GM21619 (cell line): ENCODE data around the gene SCYL2.
A peak's percentile ranks its signal among the peaks of the same experiment; 100 is the strongest.
"Not testable (repeated sequence)": the region's sequence is repeated elsewhere in the genome, so short reads cannot be mapped to it uniquely, and the experiment has no call there.

Source experiments
- ATAC-seq: cut with Tn5 transposase; IDR thresholded peaks from one replicate; pipeline ENCODE4 v1.9.1; 2021; ENCODE audit not compliant: unreplicated experiment

Gene SCYL2

DNA sequence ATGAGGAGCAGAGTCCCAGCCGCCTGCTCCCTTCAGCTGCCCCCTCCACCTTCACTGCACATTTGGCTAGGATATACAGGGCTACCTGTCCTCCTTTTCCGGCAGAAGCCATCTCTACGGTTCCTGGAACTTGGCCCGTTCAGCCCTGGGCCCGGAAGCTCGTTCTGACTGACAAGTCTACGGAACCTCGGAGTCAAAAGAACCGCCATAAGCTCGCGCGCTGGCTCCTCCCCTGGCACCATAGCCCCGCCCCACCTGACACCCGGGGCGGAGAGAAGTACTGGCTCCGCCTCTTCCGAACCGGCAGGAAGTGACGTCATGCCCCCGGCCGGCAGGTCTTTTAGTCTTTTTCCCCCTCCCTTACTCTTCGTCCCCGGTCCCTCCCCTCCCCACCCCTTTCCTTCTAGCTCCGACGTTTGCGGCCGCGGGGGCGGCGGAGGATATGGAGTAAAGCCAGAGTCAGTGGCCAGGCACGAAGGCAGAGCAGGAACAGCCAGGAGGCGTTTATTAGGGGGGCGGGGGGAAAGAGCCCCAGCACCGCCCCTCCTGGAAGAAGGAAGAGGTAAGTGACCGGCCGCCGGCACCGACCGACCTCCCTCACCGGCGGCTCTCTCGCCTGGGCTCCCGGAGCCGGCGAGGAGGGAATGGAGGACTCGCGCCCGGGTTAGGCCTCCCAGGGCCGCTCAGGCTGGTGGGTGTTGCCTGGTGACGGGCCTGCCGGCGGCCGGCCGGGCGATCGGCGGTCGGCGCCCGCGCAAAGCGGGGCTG lies at the start of gene SCYL2, which contains the start of gene DEPDC4:
SCYL2 (plus strand) TSS at position 343 of the 768 bp plus-strand sequence. CDS start 15,794 bp downstream, outside the sequence.
DEPDC4 (minus strand) TSS at position 245 of the 768 bp plus-strand sequence; CDS start at position 242, 3 bp downstream.
- peak; percentile 87 for ATAC-seq

- ATAC-seq = no peak
Observed at GRCh38 chr12:100219328-100220109, 47.5 kb upstream of the SCYL2 start.

DNA sequence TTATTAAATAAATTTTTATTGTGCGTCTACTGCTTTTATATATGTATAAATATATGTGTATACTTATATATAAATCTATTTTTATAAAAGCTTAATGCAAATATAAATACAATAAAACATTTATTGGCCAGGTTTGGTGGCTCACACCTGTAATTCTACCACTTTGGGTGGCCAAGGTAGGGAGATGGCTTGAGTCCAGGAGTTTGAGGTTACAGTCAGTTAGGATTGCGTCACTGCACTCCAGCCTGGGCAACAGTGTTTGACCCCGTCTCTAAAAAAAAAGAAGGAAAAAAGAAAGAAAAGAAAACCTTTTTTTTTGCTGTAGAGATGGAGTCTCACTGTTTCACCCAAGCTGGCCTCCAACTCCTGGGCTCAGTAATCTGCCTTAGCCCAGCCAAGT lies 45.5 kb upstream of the SCYL2 start:
- ATAC-seq = no peak

- not testable (repeated sequence) for ATAC-seq
Observed at GRCh38 chr12:100222173-100222572, 44.8 kb upstream of the SCYL2 start.

- ATAC-seq = no peak
Observed at GRCh38 chr12:100225491-100225890, 41.5 kb upstream of the SCYL2 start.

DNA sequence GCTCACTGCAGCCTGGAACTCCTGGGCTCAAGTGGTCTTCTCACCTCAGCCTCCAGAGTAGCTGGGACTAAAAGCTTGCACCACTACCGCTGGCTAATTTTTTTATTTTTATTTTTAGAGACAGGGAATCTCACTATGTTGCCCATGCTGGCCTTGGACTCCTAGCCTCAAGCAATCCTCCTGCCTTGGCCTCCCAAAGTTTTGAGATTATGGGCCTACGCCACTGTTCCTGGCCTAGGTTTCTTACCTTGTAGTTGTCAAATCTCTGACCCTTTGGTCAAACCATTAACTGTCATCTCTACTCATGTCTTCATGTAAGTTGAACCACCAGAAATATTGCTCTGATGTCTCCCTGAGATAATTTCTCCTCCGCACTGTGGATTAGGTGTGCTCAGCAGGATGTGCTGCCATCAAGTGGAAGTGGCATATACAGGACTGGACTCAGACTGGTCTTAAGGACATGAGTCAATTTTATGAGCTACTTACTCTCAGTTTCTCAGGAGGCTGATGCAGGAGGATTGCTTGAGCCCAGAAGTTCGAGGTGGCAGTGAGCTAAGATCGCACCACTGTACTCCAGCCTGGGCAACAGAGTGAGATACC lies 37.8 kb upstream of the SCYL2 start:
- ATAC-seq = no peak

GRCh38 chr12:100229876-100230275 lies 37.1 kb upstream of the SCYL2 start:
- ATAC-seq = no peak

GRCh38 chr12:100231873-100232272 lies 35.1 kb upstream of the SCYL2 start:
- ATAC-seq = not testable (repeated sequence)

DNA sequence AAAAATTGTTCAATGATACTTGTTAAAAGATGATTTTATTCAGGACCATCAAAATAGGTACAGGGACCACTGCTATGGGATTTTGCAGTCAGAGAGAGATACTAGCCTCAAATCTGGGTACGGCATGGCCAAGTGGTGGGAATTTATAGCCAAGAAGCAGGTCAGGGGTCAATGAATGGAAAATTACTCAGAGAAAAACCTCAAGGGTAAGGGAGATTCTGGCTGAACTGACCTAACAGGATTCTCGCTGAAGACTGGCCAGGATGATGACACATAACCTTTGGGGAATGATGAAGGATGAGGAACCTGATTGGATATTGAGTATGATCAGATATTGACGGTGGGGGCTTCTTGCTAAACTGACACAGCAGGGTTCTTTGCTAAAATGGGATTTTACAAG lies 32.8 kb upstream of the SCYL2 start:
- ATAC-seq = no peak

DNA sequence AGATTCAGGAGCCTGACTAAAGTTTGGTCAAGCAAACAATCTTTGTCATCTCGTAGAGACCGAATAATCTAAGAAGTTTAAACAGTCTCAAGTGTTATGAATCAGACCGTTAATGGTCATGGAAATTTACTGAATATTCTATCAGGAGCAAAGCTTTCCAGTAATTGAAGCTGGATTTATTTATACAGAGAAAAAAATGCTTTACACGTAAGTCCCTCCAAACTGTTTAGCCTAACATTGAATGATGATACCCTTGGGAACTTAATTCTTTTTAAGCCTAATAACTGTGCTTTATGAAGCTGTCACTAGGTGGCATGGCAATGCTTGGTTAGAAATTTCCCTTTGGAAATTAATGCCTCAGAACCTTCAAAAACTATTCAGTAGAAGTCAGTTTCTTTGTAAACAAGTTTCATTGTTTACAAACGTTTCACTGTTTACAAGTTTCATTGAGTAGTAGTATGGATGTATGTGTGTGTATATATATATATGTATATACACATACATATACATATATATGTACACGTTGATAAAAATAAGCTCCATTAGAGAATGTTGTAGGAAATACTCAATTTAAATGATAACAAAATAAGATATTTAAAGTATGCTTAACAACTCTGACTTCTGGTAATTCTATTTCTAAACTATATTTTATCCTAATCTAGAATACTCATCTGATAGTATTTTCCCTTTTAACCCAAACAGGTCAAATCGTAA lies 32.2 kb upstream of the SCYL2 start:
- no peak for ATAC-seq

DNA sequence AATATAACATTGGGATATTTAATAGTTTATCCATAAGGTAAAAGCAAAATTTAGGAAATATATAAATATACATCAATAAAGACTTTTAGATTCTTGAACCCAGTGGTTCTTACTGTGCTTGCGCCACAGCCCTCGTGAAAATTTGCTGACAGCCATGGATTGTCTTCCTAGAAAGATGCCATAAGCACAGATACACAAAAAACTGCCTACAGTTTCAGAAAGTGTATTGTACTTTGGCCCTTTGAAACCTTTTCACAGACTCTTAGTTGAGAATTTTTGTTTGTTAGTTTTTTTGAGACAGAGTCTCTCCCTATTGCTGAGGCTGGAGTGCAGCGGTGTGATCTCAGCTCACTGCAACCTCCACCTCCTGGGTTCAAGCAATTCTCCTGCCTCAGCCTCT lies 28.2 kb upstream of the SCYL2 start:
- no peak for ATAC-seq

GRCh38 chr12:100239589-100239988 lies 27.4 kb upstream of the SCYL2 start:
- no peak for ATAC-seq

DNA sequence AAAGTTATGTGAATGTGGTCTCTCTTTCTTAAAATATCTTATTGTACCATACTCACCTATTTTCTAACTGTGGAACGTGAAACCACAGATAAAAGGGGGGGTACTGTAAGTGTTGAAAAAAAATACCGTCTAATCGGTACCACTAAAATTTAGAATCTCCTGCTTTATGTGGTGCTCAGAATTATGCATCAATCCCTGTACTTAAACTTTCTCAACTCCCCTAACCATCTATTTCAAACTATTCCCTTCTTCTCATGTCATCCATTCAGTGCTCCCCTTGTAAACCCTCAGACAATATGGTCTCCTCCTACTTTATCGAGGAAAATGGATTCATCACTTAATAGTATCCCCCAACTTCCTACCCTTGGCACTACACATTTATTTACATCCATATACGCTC lies 23.8 kb upstream of the SCYL2 start:
- ATAC-seq = no peak

GRCh38 chr12:100247765-100248164 lies 19.2 kb upstream of the SCYL2 start:
- ATAC-seq = no peak

DNA sequence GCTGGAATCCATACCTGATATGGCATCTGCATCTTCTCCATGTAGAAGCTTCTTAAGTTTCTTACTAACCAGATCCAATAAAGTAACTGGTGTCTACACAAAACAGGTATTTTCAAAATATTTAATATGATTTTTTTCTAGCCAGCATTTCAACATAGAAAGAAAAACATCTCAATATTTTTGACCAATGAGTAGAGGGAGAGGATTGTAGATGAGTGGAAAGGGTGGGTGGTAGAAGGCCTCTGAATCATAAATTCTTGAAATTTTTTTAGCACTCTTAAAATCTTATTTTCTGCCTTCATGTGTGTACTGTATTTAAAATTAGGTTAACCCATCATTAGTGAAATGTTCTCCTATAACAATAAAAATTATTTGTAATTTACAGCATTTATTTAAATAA lies 18.1 kb upstream of the SCYL2 start:
- ATAC-seq = no peak

GRCh38 chr12:100249941-100250340 lies 17.0 kb upstream of the SCYL2 start:
- ATAC-seq = no peak

DNA sequence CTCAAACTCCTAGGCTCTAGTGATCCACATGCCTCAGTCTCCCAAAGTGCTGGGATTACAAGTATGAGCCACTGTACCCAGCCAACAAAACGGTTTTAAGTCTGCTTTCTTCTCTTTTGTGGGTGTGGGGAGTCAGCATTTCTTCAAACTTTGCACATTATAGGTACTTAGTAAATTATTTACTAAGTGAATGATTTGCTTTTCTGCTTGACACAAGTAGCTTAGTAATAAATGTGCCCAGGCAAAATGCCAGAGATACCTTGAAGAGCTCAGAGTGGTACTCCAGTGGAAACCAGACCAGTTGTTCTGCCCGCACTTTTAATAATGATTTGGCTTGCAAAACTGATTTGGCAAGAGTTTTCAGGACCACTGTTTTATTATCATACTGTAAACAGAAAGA lies 15.1 kb upstream of the SCYL2 start:
- no peak for ATAC-seq

- no peak for ATAC-seq
Observed at GRCh38 chr12:100253437-100253836, 13.5 kb upstream of the SCYL2 start.

DNA sequence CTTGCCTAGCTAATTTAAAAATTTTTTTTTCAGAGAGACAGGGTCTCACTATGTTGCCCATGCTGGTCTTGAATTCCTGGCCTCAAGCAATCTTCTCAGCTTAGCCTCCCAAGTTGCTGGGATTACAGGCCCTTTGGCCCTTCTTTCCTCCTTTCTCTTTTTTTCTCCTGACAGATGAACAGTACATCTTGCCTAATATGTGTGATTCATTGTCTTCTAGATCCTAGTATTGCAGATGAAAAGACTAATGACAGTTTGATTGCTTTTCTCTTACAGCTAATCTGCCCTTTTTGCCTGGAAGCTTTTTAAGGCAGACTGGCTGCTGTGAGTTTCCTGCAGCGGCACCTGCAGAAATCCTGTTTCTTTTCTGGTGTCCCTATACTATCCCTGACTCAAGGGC lies 12.1 kb upstream of the SCYL2 start:
- ATAC-seq = no peak

- ATAC-seq = no peak
Observed at GRCh38 chr12:100258127-100258526, 8.8 kb upstream of the SCYL2 start.

DNA sequence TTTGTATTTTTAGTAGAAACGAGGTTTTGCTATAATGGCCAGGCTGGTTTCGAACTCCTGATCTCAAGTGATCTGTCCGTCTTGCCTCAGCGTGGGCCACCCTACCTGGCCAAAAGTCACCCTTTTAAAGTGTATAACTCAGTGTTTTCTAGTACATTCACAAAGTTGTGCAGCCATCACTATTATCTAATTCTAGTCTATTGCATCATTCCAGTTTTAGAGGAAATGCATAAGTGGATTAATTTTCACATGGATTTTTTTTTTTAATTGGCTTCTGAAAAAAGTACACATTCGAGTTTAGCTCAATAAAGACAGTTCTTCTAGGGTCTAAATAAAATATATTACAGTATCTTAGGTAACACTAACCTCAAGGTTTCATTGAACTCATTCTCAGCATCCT lies 3.8 kb upstream of the SCYL2 start:
- no peak for ATAC-seq
